Spleen (tissue), 11 donors: ENCODE results near the gene DPYD. TPM values are rescaled to one million over a fixed set of nuclear protein-coding genes. Genes with fewer than 3 reads are reported as not detected.

ENCODE experiments used
- DNase-seq: peaks from one replicate; pipeline ENCODE4 v3.0.0-alpha.2; 2020
- H3K27ac ChIP-seq, 8 donors: fragments of 200-600 bp; sonication (generic) in 7 of 8; 1 replicate in 4 of 8; 2 replicates in 4 of 8; pipeline versions ENCODE4 v1.5.0 to v1.8.0; 2016 to 2021; ENCODE audit warnings: inconsistent platforms in 4 of 8, mild to moderate bottlenecking in 4 of 8, moderate library complexity in 1 of 8
- H3K27me3 ChIP-seq, 7 donors: fragments of 200-600 bp; sonication (generic) in 6 of 7; replicated peaks in 1 of 7; 1 replicate in 4 of 7; 2 replicates in 3 of 7; pipeline versions ENCODE4 v1.5.0 to v1.8.0; 2016 to 2021; ENCODE audit warnings: inconsistent platforms in 3 of 7, mild to moderate bottlenecking in 1 of 7
- H3K36me3 ChIP-seq, 6 donors: fragments of 200-600 bp; sonication (generic) in 5 of 6; 1 replicate in 4 of 6; 2 replicates in 2 of 6; pipeline versions ENCODE4 v1.5.0 to v1.8.0; 2016 to 2021; ENCODE audit warnings: inconsistent platforms in 2 of 6
- H3K4me1 ChIP-seq, 6 donors: fragments of 200-600 bp; sonication (generic) in 5 of 6; 1 replicate in 3 of 6; 2 replicates in 3 of 6; pipeline versions ENCODE4 v1.5.0 to v1.8.0; 2016 to 2021; ENCODE audit warnings: inconsistent platforms in 3 of 6
- H3K4me3 ChIP-seq, 8 donors: fragments of 200-600 bp; sonication (generic) in 7 of 8; 1 replicate in 4 of 8; 2 replicates in 4 of 8; pipeline versions ENCODE4 v1.5.0 to v1.8.0; 2016 to 2021; ENCODE audit warnings: inconsistent platforms in 4 of 8, mild to moderate bottlenecking in 4 of 8, moderate library complexity in 2 of 8
- H3K9me3 ChIP-seq, 8 donors: fragments of 200-600 bp; sonication (generic) in 7 of 8; 1 replicate in 4 of 8; 2 replicates in 4 of 8; pipeline versions ENCODE4 v1.5.0 to v1.8.0; 2016 to 2021; ENCODE audit warnings: inconsistent platforms in 4 of 8
- POLR2A ChIP-seq, 3 donors: fragments of 450-650 bp; IDR thresholded peaks; one replicate each; pipeline ENCODE4 v1.5.1; 2017; ENCODE audit warnings: antibody characterized with exemption in 3 of 3, mild to moderate bottlenecking in 1 of 3
- POLR2AphosphoS5 ChIP-seq, 3 donors: sonication (generic); formaldehyde crosslinking; IDR thresholded peaks; one replicate each; pipeline ENCODE4 v1.5.1; 2017; ENCODE audit warnings: antibody characterized with exemption in 3 of 3
- WGBS, 5 donors: extraction: QIAGEN DNeasy Blood & Tissue Kit in 3 of 5; methylation state at CpG; one replicate each; pipeline versions ENCODE4 v1.1.5 to v1.1.7; 2013 to 2018; 5-methylcytosine and 5-hydroxymethylcytosine counted together
- intact Hi-C: fragments of 100-400 bp; cut with DNase I; formaldehyde crosslinking; loops from one replicate; pipeline ENCODE4 v1.15.0; 2023; ENCODE audit warnings: low total_unique reads
- polyA plus RNA-seq, 3 donors: library from polyadenylated mRNA; stranded (reverse); fragments of 200-250 nt; gene quantifications; one replicate each; pipeline ENCODE4 v1.2.1, GENCODE V29; 2013
- total RNA-seq, 7 donors: library from RNA; depleted of rRNA in 3 of 7; stranded (reverse); fragments of >200 nt in 3 of 7; fragmentation: NEBNext Ultra II Directional in 4 of 7; extraction: Animal tissue kit (Norgen Biotek cat#: 25700) in 4 of 7; gene quantifications; one replicate each; pipeline versions ENCODE4 v1.1.0 to v1.2.1, GENCODE V29; 2016 to 2021
- TF ChIP-seq, protein P1 (sequence below), 11 experiments: fragments of 200-600 bp in 7 of 11; fragments of 450-650 bp in 4 of 11; sonication (generic) in 4 of 11; IDR thresholded peaks in 8 of 11; conservative IDR thresholded peaks in 3 of 11; 1 replicate in 7 of 11; 2 replicates in 4 of 11; pipeline versions ENCODE4 v1.4.0 to v1.8.0; 2016 to 2021; ENCODE audit warnings: antibody characterized with exemption in 11 of 11, inconsistent platforms in 4 of 11, mild to moderate bottlenecking in 1 of 11
- donor health status: healthy with polysubstance abuse.
- donor health status: DM: no; HTN: no; CAD: no; lungs with moderate emphysema.
- donor health status: DM: no; HTN: no; CAD: no.
- donor health status: Bipolar disorder and iron deficiency.
- donor health status: healthy.
- donor health status: DM: no; HTN: no; CAD: no.
- donor health status: DM: yes; HTN: yes; CAD: no.

The DPYD gene
- total and polyA plus RNA-seq, 10 donors = 7.3 to 114 (median 92.3) TPM

DNA sequence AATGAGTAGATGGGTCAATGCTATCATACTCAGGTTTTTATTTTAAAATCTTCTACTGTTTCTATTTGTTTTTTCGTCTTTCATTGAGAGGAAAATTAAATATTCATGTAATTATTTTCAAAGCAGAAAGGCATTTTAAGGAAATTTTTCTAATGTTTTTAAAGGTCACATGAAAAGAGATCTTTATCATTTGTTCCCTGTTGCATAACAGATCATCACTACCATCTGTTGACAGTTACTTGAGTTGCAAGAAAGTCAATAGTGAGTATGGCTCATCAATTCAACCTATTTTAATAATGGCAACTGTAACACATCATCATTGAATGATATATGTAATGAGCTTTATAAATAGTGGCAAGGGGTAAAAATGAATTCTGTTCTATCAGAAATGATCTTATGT, 369.7 kb downstream of the DPYD start:
- intact Hi-C loops = no loop called here
- peaks cover 0 to 46% (median 0%) of the 10 kb centered on the region in 6 donors for H3K36me3 ChIP-seq
- H3K27me3 ChIP-seq = no peaks in the 10 kb centered on the region
- no peak overlapping the region for H3K4me3 ChIP-seq
- no peak overlapping the region for H3K27ac ChIP-seq
- no peaks in the 10 kb centered on the region for H3K9me3 ChIP-seq
- no peaks in the 10 kb centered on the region for H3K4me1 ChIP-seq
- DNase-seq = no peak
- TF ChIP-seq, protein P1, sequence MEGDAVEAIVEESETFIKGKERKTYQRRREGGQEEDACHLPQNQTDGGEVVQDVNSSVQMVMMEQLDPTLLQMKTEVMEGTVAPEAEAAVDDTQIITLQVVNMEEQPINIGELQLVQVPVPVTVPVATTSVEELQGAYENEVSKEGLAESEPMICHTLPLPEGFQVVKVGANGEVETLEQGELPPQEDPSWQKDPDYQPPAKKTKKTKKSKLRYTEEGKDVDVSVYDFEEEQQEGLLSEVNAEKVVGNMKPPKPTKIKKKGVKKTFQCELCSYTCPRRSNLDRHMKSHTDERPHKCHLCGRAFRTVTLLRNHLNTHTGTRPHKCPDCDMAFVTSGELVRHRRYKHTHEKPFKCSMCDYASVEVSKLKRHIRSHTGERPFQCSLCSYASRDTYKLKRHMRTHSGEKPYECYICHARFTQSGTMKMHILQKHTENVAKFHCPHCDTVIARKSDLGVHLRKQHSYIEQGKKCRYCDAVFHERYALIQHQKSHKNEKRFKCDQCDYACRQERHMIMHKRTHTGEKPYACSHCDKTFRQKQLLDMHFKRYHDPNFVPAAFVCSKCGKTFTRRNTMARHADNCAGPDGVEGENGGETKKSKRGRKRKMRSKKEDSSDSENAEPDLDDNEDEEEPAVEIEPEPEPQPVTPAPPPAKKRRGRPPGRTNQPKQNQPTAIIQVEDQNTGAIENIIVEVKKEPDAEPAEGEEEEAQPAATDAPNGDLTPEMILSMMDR (IDR thresholded peaks at IDR 0.05 in 8 of 11, conservative IDR thresholded peaks at IDR 0.05 in 3 of 11) = no peak
- TF ChIP-seq POLR2A (IDR thresholded peaks at IDR 0.05) = no peak
- no peak for TF ChIP-seq POLR2AphosphoS5 (IDR thresholded peaks at IDR 0.05)
- WGBS, 5 donors = 89 to 98% (median 91%) methylated on average over 1 of the region's 1 CpG

DNA sequence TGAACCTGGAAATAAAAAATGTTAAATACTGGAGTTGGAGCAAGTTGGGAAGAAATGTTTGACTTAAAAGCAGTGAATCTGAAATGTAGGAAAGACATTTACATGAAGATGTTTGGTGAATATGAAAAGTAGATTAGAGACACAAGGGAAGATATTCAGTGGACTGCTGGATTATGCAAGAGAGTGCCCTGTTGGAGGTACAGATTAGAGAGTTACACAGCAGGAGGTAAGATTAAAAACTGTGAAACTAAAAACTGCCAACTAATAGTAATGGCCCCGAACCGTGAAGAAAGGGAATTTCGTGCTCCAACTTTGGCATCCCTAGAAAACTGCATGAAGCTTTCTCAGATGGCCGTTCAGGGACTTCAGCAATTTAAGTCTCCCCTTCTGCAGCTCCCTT, 375.4 kb downstream of the DPYD start:
- no peak overlapping the region for H3K4me3 ChIP-seq
- no peak for DNase-seq
- no peak overlapping the region for H3K27ac ChIP-seq
- H3K4me1 ChIP-seq = no peaks in the 10 kb centered on the region
- H3K36me3 ChIP-seq = peaks cover 0 to 61% (median 0%) of the 10 kb centered on the region in 6 donors
- no peaks in the 10 kb centered on the region for H3K9me3 ChIP-seq
- 85 to 96% (median 91%) methylated on average over 4 of the region's 4 CpGs for WGBS, 5 donors
- intact Hi-C loops = no loop called here
- no peaks in the 10 kb centered on the region for H3K27me3 ChIP-seq
- TF ChIP-seq POLR2AphosphoS5 (IDR thresholded peaks at IDR 0.05) = no peak

DNA sequence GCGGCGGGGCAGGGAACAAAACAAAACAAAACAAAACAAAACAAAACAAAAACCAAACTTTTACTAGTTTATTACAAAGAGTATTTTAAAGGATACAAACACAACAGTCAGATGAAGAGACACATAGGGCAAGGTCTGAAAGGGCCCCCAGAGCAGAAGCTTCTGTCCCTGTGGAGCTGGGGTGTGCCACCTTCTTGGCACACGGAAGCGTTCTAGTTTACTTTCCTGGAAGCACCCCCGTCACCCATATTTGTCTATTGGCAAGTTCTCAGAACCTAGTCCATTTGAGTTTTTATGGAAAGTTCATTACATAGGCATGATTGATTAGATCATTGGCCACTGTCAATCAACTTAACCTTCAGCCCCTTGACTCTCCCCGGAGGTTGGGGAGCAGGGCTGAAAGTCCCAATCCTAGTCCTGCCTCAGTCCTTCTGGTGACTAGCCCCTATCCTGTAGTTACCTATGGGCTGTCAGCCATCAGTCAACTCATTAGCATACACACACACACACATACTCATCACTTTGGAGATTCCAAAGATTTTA, 380.4 kb downstream of the DPYD start:
- Histone ChIP-seq H3K9me3 (no peaks in the 10 kb centered on the region), H3K27ac (no peak overlapping the region), H3K27me3 (no peaks in the 10 kb centered on the region), H3K36me3 (peaks cover 0 to 22% (median 0%) of the 10 kb centered on the region in 6 donors), H3K4me3 (no peak overlapping the region), H3K4me1 (no peaks in the 10 kb centered on the region)
- no peak for TF ChIP-seq POLR2A (IDR thresholded peaks at IDR 0.05)
- WGBS, 5 donors = 92 to 97% (median 96%) methylated on average over 6 of the region's 6 CpGs
- no peak for DNase-seq
- intact Hi-C loops = no loop called here

DNA sequence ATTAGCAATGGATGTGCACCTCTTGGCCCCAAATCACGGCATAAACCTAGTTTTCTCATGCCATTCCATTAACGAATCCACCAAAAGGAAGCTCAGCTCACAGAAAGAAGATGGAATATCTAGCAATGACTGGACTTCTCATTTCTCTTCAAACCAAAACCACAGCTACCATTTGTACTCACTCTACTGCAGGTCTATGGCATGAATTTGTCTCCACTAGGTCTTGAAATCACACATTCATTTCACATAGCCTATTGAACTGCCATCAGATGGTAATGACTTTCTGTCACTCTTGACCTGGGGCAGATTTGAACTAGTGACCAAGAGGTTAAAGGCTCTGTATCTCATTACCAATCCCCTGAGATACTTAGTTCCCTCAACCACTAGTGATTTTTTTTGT, 382.7 kb downstream of the DPYD start:
- intact Hi-C loops = no loop called here
- H3K27ac ChIP-seq = no peak overlapping the region
- no peak for DNase-seq
- TF ChIP-seq POLR2AphosphoS5 (IDR thresholded peaks at IDR 0.05) = no peak
- TF ChIP-seq POLR2A (IDR thresholded peaks at IDR 0.05) = no peak
- TF ChIP-seq, protein P1 (IDR thresholded peaks at IDR 0.05 in 8 of 11, conservative IDR thresholded peaks at IDR 0.05 in 3 of 11) = no peak
- no peak overlapping the region for H3K4me3 ChIP-seq
- WGBS, 5 donors = 89 to 97% (median 95%) methylated on average over 2 of the region's 2 CpGs
- no peaks in the 10 kb centered on the region for H3K9me3 ChIP-seq
- H3K27me3 ChIP-seq = no peaks in the 10 kb centered on the region
- H3K4me1 ChIP-seq = no peaks in the 10 kb centered on the region
- H3K36me3 ChIP-seq = peaks cover 0 to 12% (median 0%) of the 10 kb centered on the region in 6 donors

DNA sequence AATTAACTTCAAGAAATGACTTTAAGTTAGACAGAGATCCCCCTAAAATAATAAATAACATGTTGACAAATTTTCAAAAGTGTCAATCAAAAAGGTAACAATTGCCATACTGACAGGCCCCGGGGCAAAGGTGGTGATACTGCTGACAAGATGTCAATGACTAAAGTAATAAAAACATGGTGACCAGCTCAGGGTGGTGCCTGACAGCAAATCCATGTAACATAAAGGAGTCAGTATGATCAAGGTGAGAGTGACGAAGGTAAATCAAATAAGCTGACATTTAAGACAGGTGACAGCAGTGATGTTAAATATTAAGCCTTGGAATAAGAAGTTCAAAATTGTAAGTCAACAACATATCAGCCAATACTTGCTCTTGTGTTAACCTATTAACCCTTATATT, 387.5 kb downstream of the DPYD start:
- Histone ChIP-seq H3K9me3 (no peaks in the 10 kb centered on the region), H3K4me3 (no peak overlapping the region), H3K27me3 (no peaks in the 10 kb centered on the region), H3K4me1 (no peaks in the 10 kb centered on the region), H3K27ac (no peak overlapping the region), H3K36me3 (peaks cover 0 to 12% (median 0%) of the 10 kb centered on the region in 6 donors)
- no peak for DNase-seq
- intact Hi-C loops = no loop called here
- TF ChIP-seq POLR2AphosphoS5 (IDR thresholded peaks at IDR 0.05) (no peak), POLR2A (IDR thresholded peaks at IDR 0.05) (no peak)
- TF ChIP-seq, protein P1 (IDR thresholded peaks at IDR 0.05 in 8 of 11, conservative IDR thresholded peaks at IDR 0.05 in 3 of 11) = no peak
- 94 to 98% (median 95%) methylated on average over 2 of the region's 2 CpGs for WGBS, 5 donors
